DND-41 (cell line): ENCODE data around the gene COL8A2.

Experiments used
- EZH2 ChIP-seq: IDR thresholded peaks from 3 replicates; pipeline ENCODE4 v1.6.1; 2012; ENCODE audit warnings: borderline replicate concordance, low read depth, mild to moderate bottlenecking, moderate library complexity, low read length, inconsistent platforms; ENCODE audit not compliant: severe bottlenecking
- TF ChIP-seq, protein P1 (sequence below): IDR thresholded peaks from 2 replicates; pipeline ENCODE4 v1.5.1; 2012; ENCODE audit warnings: borderline replicate concordance, low read length, moderate library complexity, mild to moderate bottlenecking; ENCODE audit not compliant: poor library complexity, severe bottlenecking; ENCODE audit errors: extremely low read depth

DNA sequence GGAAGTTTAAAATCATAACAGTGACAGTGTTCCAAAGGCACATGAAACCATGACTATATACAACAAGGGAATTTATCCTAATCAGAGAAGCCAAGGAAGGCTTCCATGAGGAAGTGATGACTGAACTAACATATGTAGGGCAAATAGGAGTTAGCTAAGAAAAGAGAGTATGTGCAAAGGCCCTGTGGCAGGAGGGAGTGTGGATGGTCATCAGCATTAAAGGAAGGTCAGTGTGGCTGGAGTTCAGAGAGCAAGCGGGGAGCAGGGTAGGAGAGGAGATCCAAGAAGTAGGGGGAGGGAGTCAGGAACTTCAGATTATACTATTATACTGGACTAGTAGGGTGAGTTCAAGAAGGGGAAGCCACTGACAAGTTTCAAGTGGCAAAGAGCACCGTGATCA is 39.3 kb upstream of the COL8A2 start:
- TF ChIP-seq, protein P1, sequence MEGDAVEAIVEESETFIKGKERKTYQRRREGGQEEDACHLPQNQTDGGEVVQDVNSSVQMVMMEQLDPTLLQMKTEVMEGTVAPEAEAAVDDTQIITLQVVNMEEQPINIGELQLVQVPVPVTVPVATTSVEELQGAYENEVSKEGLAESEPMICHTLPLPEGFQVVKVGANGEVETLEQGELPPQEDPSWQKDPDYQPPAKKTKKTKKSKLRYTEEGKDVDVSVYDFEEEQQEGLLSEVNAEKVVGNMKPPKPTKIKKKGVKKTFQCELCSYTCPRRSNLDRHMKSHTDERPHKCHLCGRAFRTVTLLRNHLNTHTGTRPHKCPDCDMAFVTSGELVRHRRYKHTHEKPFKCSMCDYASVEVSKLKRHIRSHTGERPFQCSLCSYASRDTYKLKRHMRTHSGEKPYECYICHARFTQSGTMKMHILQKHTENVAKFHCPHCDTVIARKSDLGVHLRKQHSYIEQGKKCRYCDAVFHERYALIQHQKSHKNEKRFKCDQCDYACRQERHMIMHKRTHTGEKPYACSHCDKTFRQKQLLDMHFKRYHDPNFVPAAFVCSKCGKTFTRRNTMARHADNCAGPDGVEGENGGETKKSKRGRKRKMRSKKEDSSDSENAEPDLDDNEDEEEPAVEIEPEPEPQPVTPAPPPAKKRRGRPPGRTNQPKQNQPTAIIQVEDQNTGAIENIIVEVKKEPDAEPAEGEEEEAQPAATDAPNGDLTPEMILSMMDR = no peak
- TF ChIP-seq EZH2 = no peak
